Measurements from ENCODE around the gene OCRL.

Gene OCRL

DNA sequence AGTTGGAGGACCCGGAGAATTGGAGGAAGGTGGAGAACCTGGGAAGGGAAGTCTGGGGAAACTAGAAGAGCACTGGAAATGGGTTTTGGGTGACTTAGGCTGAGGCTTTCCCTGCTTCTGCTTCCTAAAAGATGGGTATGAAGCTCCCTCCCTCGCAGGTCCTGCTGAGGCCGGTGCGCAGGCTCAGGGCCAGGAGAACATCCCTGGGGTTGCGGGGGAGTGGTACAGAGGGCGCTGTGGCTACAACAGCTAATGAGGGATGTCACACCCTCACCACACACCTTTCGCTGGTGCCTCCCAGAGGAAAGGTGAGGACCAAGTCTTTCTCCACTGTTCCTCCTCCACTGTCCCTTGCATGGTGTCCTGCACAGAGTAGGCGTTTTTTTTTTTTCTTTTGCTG lies 98.9 kb downstream of the OCRL start:
- no peak for DNase-seq

DNA sequence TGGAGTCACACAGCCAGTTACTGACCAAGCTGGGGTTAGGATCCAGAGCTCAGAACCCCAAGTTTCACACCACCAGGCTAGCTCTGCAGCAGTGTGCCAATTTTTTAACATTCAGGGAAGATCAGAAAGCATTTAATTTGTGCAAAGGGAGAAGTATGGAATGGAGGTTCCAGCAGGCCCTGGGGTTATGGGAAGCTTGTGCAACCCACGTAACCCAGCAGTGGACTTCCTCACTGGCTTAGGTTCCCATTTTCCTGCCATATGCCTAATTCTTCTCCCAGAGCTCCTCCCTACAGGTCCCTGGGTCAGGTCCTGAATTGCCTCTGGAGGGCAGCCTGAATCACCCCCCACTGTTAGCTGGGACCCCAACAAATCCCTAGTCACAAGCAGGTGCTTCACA lies 100.7 kb downstream of the OCRL start:
- DNase-seq: no peak

DNA sequence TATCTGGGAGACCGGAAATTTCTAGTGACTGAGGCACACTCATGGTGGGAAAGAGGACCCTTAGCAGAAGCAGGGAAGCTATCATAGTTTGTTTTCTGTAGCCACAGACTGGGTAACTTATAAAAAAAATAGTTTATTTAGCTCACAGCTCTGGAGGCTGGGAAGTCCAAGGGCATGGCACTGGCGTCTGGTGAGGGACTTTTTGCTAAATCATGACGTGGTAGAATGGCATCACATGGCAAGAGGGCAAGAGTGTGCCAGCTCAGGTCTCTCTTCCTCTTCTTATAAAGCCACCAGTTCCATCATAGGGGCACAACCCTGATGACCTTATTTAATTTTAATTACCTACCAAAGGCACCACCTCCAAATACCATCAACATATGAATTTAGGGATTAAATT lies 101.4 kb downstream of the OCRL start:
- DNase-seq: no peak

DNA sequence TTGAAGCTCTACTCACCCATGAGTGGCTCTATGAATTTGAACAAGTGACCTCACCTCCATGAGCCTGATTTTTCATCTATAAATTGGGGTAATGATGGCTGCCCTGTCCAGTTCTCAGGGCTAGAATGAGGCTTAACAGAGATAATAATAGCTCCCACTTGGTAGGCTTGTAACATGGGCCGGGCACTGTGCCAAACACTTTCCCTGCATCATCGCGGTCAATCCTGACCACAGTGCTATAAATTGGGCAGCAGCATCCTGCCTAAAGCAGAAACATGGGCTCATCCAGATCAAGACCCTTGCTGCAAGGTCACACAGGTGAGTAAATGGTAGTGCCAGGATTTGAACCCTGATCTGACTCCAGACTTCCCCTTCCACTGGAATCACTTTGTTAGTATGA lies 101.9 kb downstream of the OCRL start:
- no peak for DNase-seq
